ENCODE measurements around the gene ERVV-1.

DNA sequence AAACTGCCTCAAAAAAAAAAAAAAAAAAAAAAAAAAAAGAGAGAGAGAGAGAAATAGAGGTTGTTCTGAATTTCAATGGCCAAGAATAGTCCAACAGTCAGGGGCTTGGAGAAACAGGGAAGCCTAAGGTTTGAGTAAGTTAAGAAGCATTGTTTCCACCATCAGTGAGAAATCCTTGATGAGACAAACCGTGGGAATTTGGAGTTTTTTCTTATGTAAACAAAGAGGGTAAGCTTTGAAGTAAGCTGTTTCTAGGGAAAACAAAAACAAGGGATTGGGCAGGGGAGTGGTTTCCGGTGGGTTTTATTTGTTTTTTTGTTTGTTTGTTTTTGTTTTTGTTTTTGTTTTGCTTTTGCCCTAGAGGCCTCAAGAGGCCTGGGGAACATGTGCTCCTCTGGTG, 11.2 kb upstream of the ERVV-1 start:
- TF ChIP-seq, protein P1, sequence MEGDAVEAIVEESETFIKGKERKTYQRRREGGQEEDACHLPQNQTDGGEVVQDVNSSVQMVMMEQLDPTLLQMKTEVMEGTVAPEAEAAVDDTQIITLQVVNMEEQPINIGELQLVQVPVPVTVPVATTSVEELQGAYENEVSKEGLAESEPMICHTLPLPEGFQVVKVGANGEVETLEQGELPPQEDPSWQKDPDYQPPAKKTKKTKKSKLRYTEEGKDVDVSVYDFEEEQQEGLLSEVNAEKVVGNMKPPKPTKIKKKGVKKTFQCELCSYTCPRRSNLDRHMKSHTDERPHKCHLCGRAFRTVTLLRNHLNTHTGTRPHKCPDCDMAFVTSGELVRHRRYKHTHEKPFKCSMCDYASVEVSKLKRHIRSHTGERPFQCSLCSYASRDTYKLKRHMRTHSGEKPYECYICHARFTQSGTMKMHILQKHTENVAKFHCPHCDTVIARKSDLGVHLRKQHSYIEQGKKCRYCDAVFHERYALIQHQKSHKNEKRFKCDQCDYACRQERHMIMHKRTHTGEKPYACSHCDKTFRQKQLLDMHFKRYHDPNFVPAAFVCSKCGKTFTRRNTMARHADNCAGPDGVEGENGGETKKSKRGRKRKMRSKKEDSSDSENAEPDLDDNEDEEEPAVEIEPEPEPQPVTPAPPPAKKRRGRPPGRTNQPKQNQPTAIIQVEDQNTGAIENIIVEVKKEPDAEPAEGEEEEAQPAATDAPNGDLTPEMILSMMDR (IDR thresholded peaks at IDR 0.05): no peak
- no peak for TF ChIP-seq POLR2A (IDR thresholded peaks at IDR 0.05)

All from thyroid gland (tissue), 4 donors.